Mucosa of rectum (tissue), 2 donors: Measurements from ENCODE around the gene RPL21.

Source experiments
- H3K27ac ChIP-seq, 2 donors: one replicate each; pipeline ENCODE4 v1.7.0; 2013; ENCODE audit warnings: inconsistent platforms in 2 of 2, low read depth in 2 of 2, low read length in 2 of 2
- H3K27me3 ChIP-seq, 2 donors: one replicate each; pipeline ENCODE4 v1.7.0; 2013; ENCODE audit warnings: low read length in 2 of 2; ENCODE audit not compliant: control insufficient read depth in 2 of 2, insufficient read depth in 2 of 2
- H3K36me3 ChIP-seq, 2 donors: one replicate each; pipeline ENCODE4 v1.7.0; 2013; ENCODE audit warnings: low read length in 2 of 2; ENCODE audit not compliant: control insufficient read depth in 2 of 2, insufficient read depth in 2 of 2
- H3K4me1 ChIP-seq, 2 donors: one replicate each; pipeline ENCODE4 v1.7.0; 2013; ENCODE audit warnings: low read length in 2 of 2, mild to moderate bottlenecking in 1 of 2; ENCODE audit not compliant: control insufficient read depth in 2 of 2, insufficient read depth in 2 of 2
- H3K4me3 ChIP-seq, 2 donors: one replicate each; pipeline ENCODE4 v1.7.0; 2013; ENCODE audit warnings: low read length in 2 of 2
- H3K9ac ChIP-seq, 2 donors: one replicate each; pipeline ENCODE4 v1.7.0; 2013; ENCODE audit warnings: low read length in 2 of 2, low read depth in 1 of 2, mild to moderate bottlenecking in 1 of 2
- H3K9me3 ChIP-seq, 2 donors: one replicate each; pipeline ENCODE4 v1.7.0; 2013; ENCODE audit warnings: low read length in 2 of 2; ENCODE audit not compliant: control insufficient read depth in 2 of 2
- donor health status: healthy.
- donor health status: Normal muscosa, but diverticular disease.

RPL21 gene

GRCh38 chr13:27257233-27257568 is 5.8 kb downstream of the RPL21 start:
- Histone ChIP-seq H3K4me3 (no peak overlapping the region), H3K27me3 (no peaks in the 10 kb centered on the region), H3K9ac (no peak overlapping the region), H3K9me3 (no peaks in the 10 kb centered on the region), H3K27ac (no peak overlapping the region), H3K4me1 (peaks cover 12 to 16% of the 10 kb centered on the region in 2 donors), H3K36me3 (peaks cover 36 to 60% of the 10 kb centered on the region in 2 donors)

- Histone ChIP-seq H3K36me3 (peaks cover 36 to 60% of the 10 kb centered on the region in 2 donors), H3K9ac (no peak overlapping the region), H3K9me3 (no peaks in the 10 kb centered on the region), H3K4me3 (no peak overlapping the region), H3K27ac (no peak overlapping the region), H3K4me1 (peaks cover 7 to 11% of the 10 kb centered on the region in 2 donors), H3K27me3 (no peaks in the 10 kb centered on the region)
Observed at GRCh38 chr13:27257648-27258253, 6.4 kb downstream of the RPL21 start.

- Histone ChIP-seq H3K4me1 (peaks cover 0 to under 1% of the 10 kb centered on the region in 2 donors), H3K36me3 (peaks cover 32 to 60% of the 10 kb centered on the region in 2 donors)
Observed at GRCh38 chr13:27258637-27259386, 7.5 kb downstream of the RPL21 start.

GRCh38 chr13:27259831-27260230 is 8.5 kb downstream of the RPL21 start:
- Histone ChIP-seq H3K9me3 (no peaks in the 10 kb centered on the region), H3K9ac (no peak overlapping the region), H3K27me3 (no peaks in the 10 kb centered on the region), H3K4me3 (no peak overlapping the region), H3K27ac (no peak overlapping the region), H3K36me3 (peaks cover 24 to 49% of the 10 kb centered on the region in 2 donors), H3K4me1 (no peaks in the 10 kb centered on the region)

More at GRCh38 chr13:27258637-27259386, 7.5 kb downstream of the RPL21 start:
- no peak overlapping the region for H3K27ac ChIP-seq
- no peak overlapping the region for H3K9ac ChIP-seq
- no peaks in the 10 kb centered on the region for H3K27me3 ChIP-seq
- no peaks in the 10 kb centered on the region for H3K9me3 ChIP-seq
- H3K4me3 ChIP-seq: no peak overlapping the region

- H3K4me1 ChIP-seq: peaks cover 0 to 2% of the 10 kb centered on the region in 2 donors
- no peak overlapping the region for H3K4me3 ChIP-seq
- H3K9me3 ChIP-seq: no peaks in the 10 kb centered on the region
- H3K27me3 ChIP-seq: no peaks in the 10 kb centered on the region
- H3K9ac ChIP-seq: no peak overlapping the region
- no peak overlapping the region for H3K27ac ChIP-seq
- H3K36me3 ChIP-seq: peaks cover 17 to 37% of the 10 kb centered on the region in 2 donors
Observed at GRCh38 chr13:27261396-27261795, 10.0 kb downstream of the RPL21 start.

GRCh38 chr13:27263438-27263837 is 12.1 kb downstream of the RPL21 start:
- H3K36me3 ChIP-seq: peaks cover 6 to 17% of the 10 kb centered on the region in 2 donors
- no peak overlapping the region for H3K27ac ChIP-seq
- no peaks in the 10 kb centered on the region for H3K9me3 ChIP-seq
- no peak overlapping the region for H3K4me3 ChIP-seq
- H3K27me3 ChIP-seq: no peaks in the 10 kb centered on the region
- peaks cover 0 to 6% of the 10 kb centered on the region in 2 donors for H3K4me1 ChIP-seq
- H3K9ac ChIP-seq: no peak overlapping the region

- Histone ChIP-seq H3K9me3 (no peaks in the 10 kb centered on the region), H3K4me3 (no peak overlapping the region), H3K27ac (no peak overlapping the region), H3K36me3 (peaks cover 0 to 10% of the 10 kb centered on the region in 2 donors), H3K27me3 (no peaks in the 10 kb centered on the region), H3K4me1 (peaks cover 0 to 6% of the 10 kb centered on the region in 2 donors), H3K9ac (no peak overlapping the region)
Observed at GRCh38 chr13:27264181-27264580, 12.8 kb downstream of the RPL21 start.

GRCh38 chr13:27264648-27265047 is 13.3 kb downstream of the RPL21 start:
- Histone ChIP-seq H3K9ac (no peak overlapping the region), H3K9me3 (no peaks in the 10 kb centered on the region), H3K4me1 (peaks cover 0 to 6% of the 10 kb centered on the region in 2 donors), H3K27me3 (no peaks in the 10 kb centered on the region), H3K36me3 (peaks cover 0 to 7% of the 10 kb centered on the region in 2 donors), H3K4me3 (no peak overlapping the region), H3K27ac (no peak overlapping the region)

- no peak overlapping the region for H3K9ac ChIP-seq
- peaks cover 11 to 12% of the 10 kb centered on the region in 2 donors for H3K4me1 ChIP-seq
- no peaks in the 10 kb centered on the region for H3K36me3 ChIP-seq
- no peaks in the 10 kb centered on the region for H3K9me3 ChIP-seq
- no peak overlapping the region for H3K27ac ChIP-seq
- H3K4me3 ChIP-seq: no peak overlapping the region
- H3K27me3 ChIP-seq: no peaks in the 10 kb centered on the region
Observed at GRCh38 chr13:27266917-27267316, 15.6 kb downstream of the RPL21 start.

GRCh38 chr13:27267596-27267995 is 16.2 kb downstream of the RPL21 start:
- no peak overlapping the region for H3K27ac ChIP-seq

More at GRCh38 chr13:27267596-27267995, 16.2 kb downstream of the RPL21 start:
- H3K27me3 ChIP-seq: no peaks in the 10 kb centered on the region
- H3K9ac ChIP-seq: no peak overlapping the region
- peaks cover 11 to 12% of the 10 kb centered on the region in 2 donors for H3K4me1 ChIP-seq
- no peak overlapping the region for H3K4me3 ChIP-seq
- no peaks in the 10 kb centered on the region for H3K9me3 ChIP-seq
- no peaks in the 10 kb centered on the region for H3K36me3 ChIP-seq
